Measurements from ENCODE around the gene SMIM27. TPM values are rescaled to one million over a fixed set of nuclear protein-coding genes. Genes with fewer than 3 reads are reported as not detected.

The SMIM27 gene
- total RNA-seq, 2 experiments from 2014 or later, result 18.5 to 19.5 TPM

DNA sequence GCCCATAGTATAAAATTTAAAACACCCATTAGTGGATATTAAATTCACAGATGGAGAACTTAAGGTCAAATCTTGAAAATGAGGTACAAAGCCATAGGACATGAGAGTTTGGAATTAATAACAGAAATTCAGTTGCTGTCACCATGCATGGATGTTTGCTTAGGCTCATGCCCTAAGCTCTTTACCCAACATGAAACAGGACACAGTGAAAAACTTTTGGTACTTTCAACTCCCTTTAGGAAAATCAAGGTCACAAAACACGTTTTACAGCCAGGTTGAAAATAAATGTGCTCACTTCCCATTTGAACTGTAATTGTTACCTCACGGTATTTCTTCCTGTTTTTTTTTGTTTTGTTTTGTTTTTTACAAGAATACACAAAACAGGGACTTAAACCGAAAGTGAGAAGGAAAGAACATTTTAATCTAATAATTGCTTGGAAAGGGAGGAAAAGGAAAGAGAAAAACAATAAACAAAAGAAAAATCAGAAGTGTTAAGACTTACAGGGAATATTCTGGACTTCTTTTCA is 6.3 kb downstream of the SMIM27 start:
- H3K9me3 Mint-ChIP-seq, result no peaks in the 10 kb centered on the region
- no peaks in the 10 kb centered on the region for H3K27me3 Mint-ChIP-seq
- no peak for DNase-seq
- ChIA-PET CTCF (interaction anchor here (1.6 to 2.3 kb wide), 2 partner anchors 14 to 179 kb away, joined by 4 to 11 read pairs; no protein-coding TSS in a partner anchor), POLR2A (no interaction called here)
- H3K4me1 Mint-ChIP-seq (ENCODE audit: low read depth), result peaks cover 24% of the 10 kb centered on the region
- intact Hi-C loops (cut with micrococcal nuclease), result loop anchor here (10.0 kb wide), 1 partner anchor 706 kb away; the partner anchor contains the start of genes BAG1 and CHMP5
- H3K27ac Mint-ChIP-seq, result no peak overlapping the region
- H3K4me3 Mint-ChIP-seq, result no peak overlapping the region
- no peaks in the 10 kb centered on the region for H3K36me3 Mint-ChIP-seq

DNA sequence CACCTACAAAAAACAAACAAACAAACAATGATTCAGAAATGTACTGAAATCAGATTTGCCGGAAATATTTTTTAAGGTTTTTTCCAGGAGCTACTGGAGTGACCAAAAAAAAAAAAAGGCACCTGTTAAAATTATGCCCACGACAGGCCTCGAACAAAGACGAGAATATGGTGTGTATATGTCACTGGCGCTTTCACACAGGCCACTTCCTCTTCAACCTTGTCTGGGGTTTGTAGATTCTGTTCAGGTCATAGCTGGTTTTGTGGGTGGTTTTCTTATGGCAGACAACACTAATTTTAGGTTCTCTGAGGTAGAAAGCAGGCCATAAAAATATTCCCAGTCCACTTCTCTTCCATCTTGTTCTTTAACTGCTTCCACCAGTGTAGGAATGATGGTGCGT is 13.8 kb downstream of the SMIM27 start:
- Mint-ChIP-seq H3K4me3 (no peak overlapping the region), H3K36me3 (peaks cover 28% of the 10 kb centered on the region), H3K4me1 (ENCODE audit: low read depth) (peaks cover 7% of the 10 kb centered on the region), H3K27ac (no peak overlapping the region), H3K9me3 (no peaks in the 10 kb centered on the region), H3K27me3 (no peaks in the 10 kb centered on the region)
- intact Hi-C loops (cut with micrococcal nuclease), result no loop called here
- no peak for DNase-seq
- CTCF ChIA-PET, result interaction anchor here (3.6 to 6.3 kb wide), 2 partner anchors 14 to 187 kb away, joined by 14 to 28 read pairs; no protein-coding TSS in a partner anchor
- POLR2A ChIA-PET, result no interaction called here

DNA sequence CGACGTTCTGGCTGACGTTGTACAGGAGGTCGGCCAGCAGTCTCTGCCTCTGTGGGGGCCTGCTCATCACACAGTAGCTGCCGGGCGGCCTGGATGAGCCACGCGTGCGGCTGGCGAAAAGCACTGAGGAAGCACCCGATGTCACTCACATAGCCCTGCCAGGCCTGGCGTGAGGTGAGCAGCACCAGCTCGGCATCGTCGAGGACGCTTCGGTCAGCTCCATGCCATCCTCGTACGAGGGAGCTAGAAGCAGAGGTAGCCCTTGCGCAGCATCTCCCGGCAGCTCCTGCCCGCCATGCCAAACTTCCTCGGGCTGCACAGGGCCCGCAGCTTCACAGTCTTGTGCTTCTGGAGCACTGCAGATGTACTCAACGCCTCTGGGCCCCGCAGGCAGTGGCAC is 14.6 kb downstream of the SMIM27 start:
- H3K27me3 Mint-ChIP-seq, result no peaks in the 10 kb centered on the region
- H3K27ac Mint-ChIP-seq, result no peak overlapping the region
- H3K4me1 Mint-ChIP-seq (ENCODE audit: low read depth), result peaks cover 12% of the 10 kb centered on the region
- H3K9me3 Mint-ChIP-seq, result no peaks in the 10 kb centered on the region
- POLR2A ChIA-PET, result no interaction called here
- H3K4me3 Mint-ChIP-seq, result no peak overlapping the region
- CTCF ChIA-PET, result interaction anchor here (3.6 to 6.3 kb wide), 2 partner anchors 13 to 188 kb away, joined by 14 to 28 read pairs; no protein-coding TSS in a partner anchor
- no peak for DNase-seq
- peaks cover 28% of the 10 kb centered on the region for H3K36me3 Mint-ChIP-seq
- intact Hi-C loops (cut with micrococcal nuclease), result no loop called here

DNA sequence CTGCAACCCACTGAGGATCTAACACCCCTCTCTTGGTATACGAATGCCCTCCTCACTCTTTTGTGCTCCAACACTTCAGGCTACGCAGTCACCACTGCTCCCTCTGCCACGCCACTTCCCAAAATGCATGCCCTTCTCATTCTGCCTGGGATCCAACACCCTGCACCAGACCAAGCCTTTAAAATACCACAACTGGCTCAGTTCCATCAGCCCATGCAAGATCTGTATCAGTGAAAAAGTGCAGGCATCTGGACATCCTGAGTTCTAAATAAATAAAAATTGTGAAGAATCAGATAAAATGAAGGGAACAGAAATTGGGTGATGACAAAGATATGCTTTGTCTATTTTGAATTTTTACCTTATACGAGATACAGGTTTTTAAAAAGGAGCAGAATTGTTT is 18.1 kb downstream of the SMIM27 start:
- Mint-ChIP-seq H3K36me3 (peaks cover 28% of the 10 kb centered on the region), H3K4me1 (ENCODE audit: low read depth) (peaks cover 27% of the 10 kb centered on the region), H3K9me3 (no peaks in the 10 kb centered on the region), H3K4me3 (no peak overlapping the region), H3K27ac (no peak overlapping the region), H3K27me3 (no peaks in the 10 kb centered on the region)
- POLR2A ChIA-PET, result no interaction called here
- DNase-seq, result no peak
- CTCF ChIA-PET, result no interaction called here
- intact Hi-C loops (cut with micrococcal nuclease), result loop anchor here (5.0 kb wide), 1 partner anchor 592 kb away; no protein-coding TSS in a partner anchor

DNA sequence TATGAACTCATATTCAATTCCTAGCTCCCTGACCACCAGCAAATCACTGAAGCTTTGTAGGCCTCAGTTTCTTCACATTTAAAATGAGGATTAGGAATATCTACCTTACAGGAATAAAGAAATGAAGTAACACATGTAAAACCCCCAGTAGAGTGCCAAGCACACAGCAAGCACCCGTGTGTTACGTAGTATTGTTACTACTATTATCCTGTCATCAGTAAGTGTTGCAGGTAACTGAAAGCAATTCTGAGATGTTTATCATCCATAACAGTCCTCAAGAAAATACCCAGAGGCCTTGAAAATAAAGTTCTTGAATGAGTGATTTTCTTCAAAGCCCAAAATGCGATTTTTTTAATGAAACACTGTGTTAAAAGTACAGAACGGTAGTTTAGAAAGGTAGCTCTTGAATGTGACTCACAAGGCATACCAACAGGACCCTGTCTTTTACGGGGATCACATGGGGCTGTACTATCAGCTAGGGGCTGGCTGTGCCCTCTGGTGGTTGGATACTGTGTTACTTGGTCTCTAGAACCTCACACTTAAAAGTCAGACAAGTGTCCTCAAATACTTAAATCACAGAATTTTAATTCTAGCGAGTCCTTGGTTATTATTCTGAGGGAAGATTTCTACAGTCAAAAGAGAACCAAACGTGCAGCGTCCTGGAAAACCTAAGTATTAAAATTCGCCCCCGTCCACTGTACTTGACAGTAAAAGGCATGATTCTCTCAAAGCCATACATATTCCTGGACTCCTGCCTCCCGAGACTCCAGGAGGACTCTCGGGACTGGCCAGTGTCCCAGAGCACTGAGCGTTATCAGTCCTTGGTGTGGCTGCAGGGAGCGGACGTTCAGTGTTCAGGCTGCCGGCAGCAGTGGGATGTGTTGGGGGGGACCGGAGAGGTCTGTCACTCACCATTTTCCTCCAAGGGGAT is 20.1 kb downstream of the SMIM27 start:
- Mint-ChIP-seq H3K9me3 (no peaks in the 10 kb centered on the region), H3K36me3 (peaks cover 15% of the 10 kb centered on the region), H3K4me3 (peak overlapping the region; percentile 98), H3K27me3 (no peaks in the 10 kb centered on the region), H3K4me1 (ENCODE audit: low read depth) (peaks cover 27% of the 10 kb centered on the region), H3K27ac (peak overlapping the region; percentile 95)
- intact Hi-C loops (cut with micrococcal nuclease), result loop anchor here (1.0 to 5.0 kb wide), 6 partner anchors 20 to 590 kb away; partner anchors contain the start of genes DNAJA1, RIGI, SMIM27 and SMU1
- CTCF ChIA-PET, result interaction anchor here (0.6 to 4.0 kb wide), 22 partner anchors 9 to 194 kb away, joined by 3 to 147 read pairs (median 5); partner anchors contain the start of genes ACO1, RIGI, SMIM27 and TOPORS
- POLR2A ChIA-PET, result interaction anchor here (1.3 to 3.1 kb wide), 5 partner anchors 9 to 193 kb away, joined by 5 to 20 read pairs (median 7); partner anchors contain the start of genes ACO1, RIGI, SMIM27 and TOPORS
- peak; percentile 85 for DNase-seq

DNA sequence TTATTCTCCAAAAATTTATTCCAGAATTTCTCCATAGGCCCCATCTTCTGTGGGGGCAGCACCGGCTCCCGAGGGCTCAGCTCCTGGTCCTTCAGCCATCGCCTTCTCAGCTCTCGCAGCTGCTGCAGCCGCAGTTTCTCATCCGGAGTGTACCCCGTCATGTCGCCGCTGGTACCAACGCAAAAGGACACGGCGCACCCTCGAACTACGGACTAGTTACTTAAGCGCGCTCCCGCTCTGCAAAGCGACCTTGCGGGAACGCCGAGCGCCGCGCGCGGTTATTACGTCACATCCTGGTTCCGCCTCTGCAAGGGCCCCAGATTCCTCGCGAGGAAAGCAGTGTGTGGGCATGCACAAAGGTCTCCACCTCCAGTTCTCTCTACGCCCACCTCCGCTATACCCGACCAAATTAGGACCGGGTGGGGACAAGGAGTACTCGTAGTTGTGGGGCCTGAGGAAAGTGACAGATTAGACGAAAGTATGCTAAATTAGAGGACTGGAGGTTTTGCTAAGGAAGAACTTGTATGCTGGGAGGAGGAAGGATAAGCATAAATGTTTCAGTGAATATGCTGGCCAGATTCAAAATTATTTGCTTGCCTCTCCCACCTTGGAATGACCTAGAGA is 20.9 kb downstream of the SMIM27 start, which contains the start of gene NDUFB6:
Gene NDUFB6 (minus strand): TSS at position 260 of the 624 bp plus-strand sequence. CDS start 99 bp downstream, at position 161.
- H3K4me1 Mint-ChIP-seq (ENCODE audit: low read depth), result peaks cover 27% of the 10 kb centered on the region
- H3K4me3 Mint-ChIP-seq, result peak within 1 kb of the TSS; percentile 98
- DNase-seq, result peak; percentile 98
- POLR2A ChIA-PET, result interaction anchor here (1.3 to 3.1 kb wide), 5 partner anchors 10 to 194 kb away, joined by 5 to 20 read pairs (median 7); partner anchors contain the start of genes ACO1, RIGI, SMIM27 and TOPORS
- CTCF ChIA-PET, result interaction anchor here (1.1 to 4.0 kb wide), 12 partner anchors 8 to 194 kb away, joined by 3 to 147 read pairs (median 10); partner anchors contain the start of genes ACO1, RIGI, SMIM27 and TOPORS
- intact Hi-C loops (cut with micrococcal nuclease), result loop anchor here (1.0 to 5.0 kb wide), 8 partner anchors 21 to 589 kb away; partner anchors contain the start of genes ACO1, APTX, DNAJA1 and RIGI
- no peaks in the 10 kb centered on the region for H3K9me3 Mint-ChIP-seq
- H3K36me3 Mint-ChIP-seq, result peaks cover 11% of the 10 kb centered on the region
- H3K27me3 Mint-ChIP-seq, result no peaks in the 10 kb centered on the region
- peak within 1 kb of the TSS; percentile 95 for H3K27ac Mint-ChIP-seq

DNA sequence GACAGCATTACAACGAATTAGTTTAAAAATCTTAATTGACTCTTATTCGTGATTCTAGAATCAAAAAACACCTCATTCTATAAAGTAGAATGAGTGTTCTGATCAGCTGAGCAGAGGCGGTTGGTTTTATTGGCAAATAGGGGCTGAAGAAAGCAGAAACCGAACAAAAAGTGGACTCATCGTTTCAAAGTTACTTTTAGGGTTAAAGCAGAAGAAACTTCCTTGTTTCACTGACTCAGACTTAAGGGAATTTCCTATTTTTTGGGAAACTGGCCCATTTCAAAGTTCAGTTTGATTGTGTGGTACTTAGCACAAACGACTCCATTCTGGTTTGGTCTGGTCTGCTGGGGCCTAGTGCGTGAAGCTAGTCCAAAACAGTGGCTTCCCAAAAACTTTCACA is 21.7 kb downstream of the SMIM27 start:
- Mint-ChIP-seq H3K36me3 (peaks cover 7% of the 10 kb centered on the region), H3K27ac (peak overlapping the region; percentile 95), H3K27me3 (peaks cover 4% of the 10 kb centered on the region), H3K9me3 (no peaks in the 10 kb centered on the region), H3K4me3 (peak overlapping the region; percentile 98), H3K4me1 (ENCODE audit: low read depth) (peaks cover 27% of the 10 kb centered on the region)
- ChIA-PET CTCF (interaction anchor here (2.6 to 4.0 kb wide), 5 partner anchors 8 to 195 kb away, joined by 22 to 147 read pairs (median 43); partner anchors contain the start of genes ACO1, RIGI, SMIM27 and TOPORS), POLR2A (interaction anchor here (2.3 to 3.1 kb wide), 2 partner anchors 22 to 194 kb away, joined by 15 to 20 read pairs; partner anchors contain the start of genes SMIM27 and TOPORS)
- intact Hi-C loops (cut with micrococcal nuclease), result loop anchor here (1.0 to 5.0 kb wide), 3 partner anchors 190 to 588 kb away; partner anchors contain the start of genes ACO1 and APTX
- DNase-seq, result no peak

DNA sequence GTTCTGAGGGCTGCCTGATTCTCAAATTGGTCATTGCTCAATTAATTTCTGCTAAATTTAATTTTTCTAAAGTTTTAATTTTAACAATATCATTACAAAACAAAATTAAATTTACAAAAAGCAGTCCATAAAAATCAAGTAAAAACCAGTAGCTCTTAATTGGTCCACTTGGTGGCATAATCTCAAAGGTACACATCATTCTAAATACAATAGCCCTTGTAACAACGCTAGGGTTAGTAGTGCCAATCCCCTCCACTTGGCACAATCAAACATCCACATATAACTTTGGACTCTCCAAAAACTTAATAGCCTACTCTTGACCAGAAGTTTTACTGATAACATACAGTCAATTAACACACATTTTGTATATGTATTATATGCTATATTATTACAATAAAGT is 22.7 kb downstream of the SMIM27 start:
- intact Hi-C loops (cut with micrococcal nuclease), result loop anchor here (5.0 kb wide), 1 partner anchor 587 kb away; no protein-coding TSS in a partner anchor
- Mint-ChIP-seq H3K27me3 (peaks cover 10% of the 10 kb centered on the region), H3K9me3 (no peaks in the 10 kb centered on the region), H3K36me3 (peaks cover 5% of the 10 kb centered on the region), H3K4me1 (ENCODE audit: low read depth) (peaks cover 26% of the 10 kb centered on the region), H3K27ac (no peak overlapping the region), H3K4me3 (no peak overlapping the region)
- ChIA-PET POLR2A (no interaction called here), CTCF (interaction anchor here (0.7 to 4.0 kb wide), 5 partner anchors 23 to 688 kb away, joined by 3 to 147 read pairs (median 43); partner anchors contain the start of genes ACO1, RIGI, SMIM27 and TOPORS)
- no peak for DNase-seq

DNA sequence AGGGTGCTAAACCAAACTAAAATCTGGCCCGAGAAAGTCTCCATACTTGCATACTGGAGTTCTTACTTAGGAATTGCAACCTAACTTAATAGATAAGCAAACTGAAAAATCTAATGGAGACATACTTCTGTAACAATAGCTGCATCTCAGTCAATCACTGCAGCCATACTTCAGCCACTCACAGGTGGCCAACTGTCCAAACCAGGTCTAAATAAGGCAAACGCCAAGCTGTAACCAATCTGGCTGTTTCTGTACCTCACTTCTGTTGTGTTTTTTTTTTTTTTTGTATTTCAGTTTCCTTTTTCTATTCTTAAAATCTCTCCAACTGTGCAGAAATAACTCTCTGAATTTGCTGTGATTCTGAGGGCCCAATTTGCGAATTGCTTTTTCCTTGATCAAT is 25.2 kb downstream of the SMIM27 start:
- Mint-ChIP-seq H3K27ac (no peak overlapping the region), H3K4me3 (no peak overlapping the region), H3K9me3 (no peaks in the 10 kb centered on the region), H3K36me3 (peaks cover 2% of the 10 kb centered on the region), H3K27me3 (peaks cover 13% of the 10 kb centered on the region), H3K4me1 (ENCODE audit: low read depth) (peaks cover 11% of the 10 kb centered on the region)
- ChIA-PET POLR2A (no interaction called here), CTCF (interaction anchor here (1.1 to 8.2 kb wide), 2 partner anchors 195 to 200 kb away, joined by 3 to 502 read pairs; no protein-coding TSS in a partner anchor)
- intact Hi-C loops (cut with micrococcal nuclease), result no loop called here
- no peak for DNase-seq

DNA sequence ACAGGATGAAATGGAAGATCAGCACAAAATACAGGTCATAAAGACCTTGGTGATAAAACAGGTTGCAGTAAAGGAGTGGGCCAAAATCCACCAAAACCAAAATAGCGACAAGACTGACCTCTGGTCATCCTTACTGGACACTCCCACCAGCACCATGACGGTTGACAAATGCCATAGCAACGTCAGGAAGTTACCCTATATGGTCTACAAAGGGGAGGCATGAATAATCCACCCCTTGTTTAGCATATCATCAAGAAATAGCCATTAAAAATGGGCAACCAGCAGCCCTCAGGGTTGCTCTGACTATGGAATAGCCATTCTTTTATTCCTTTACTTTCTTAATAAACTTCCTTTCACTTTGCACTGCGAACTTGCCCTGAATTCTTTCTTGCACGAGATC is 26.8 kb downstream of the SMIM27 start:
- ChIA-PET POLR2A (interaction anchor here (1.6 kb wide), 1 partner anchor 200 kb away, joined by 6 read pairs; no protein-coding TSS in a partner anchor), CTCF (interaction anchor here (0.8 to 8.2 kb wide), 28 partner anchors 10 to 390 kb away, joined by 3 to 502 read pairs (median 5); partner anchors contain the start of genes ACO1, RIGI, SMIM27 and TOPORS)
- DNase-seq, result no peak
- Mint-ChIP-seq H3K9me3 (no peaks in the 10 kb centered on the region), H3K36me3 (no peaks in the 10 kb centered on the region), H3K27me3 (peaks cover 13% of the 10 kb centered on the region), H3K27ac (no peak overlapping the region), H3K4me3 (no peak overlapping the region), H3K4me1 (ENCODE audit: low read depth) (peaks cover 1% of the 10 kb centered on the region)
- intact Hi-C loops (cut with micrococcal nuclease), result loop anchor here (1.0 kb wide), 2 partner anchors 200 to 389 kb away; no protein-coding TSS in a partner anchor
